Parathyroid adenoma (tissue), 2 donors: ENCODE results near the gene LANCL1.

Experiments
- H2AFZ ChIP-seq: fragments of 300-600 bp; sonication (generic); one replicate; pipeline ENCODE4 v1.7.0; 2017; ENCODE audit warnings: antibody characterized with exemption, mild to moderate bottlenecking
- H3K27ac ChIP-seq: fragments of 300-600 bp; sonication (generic); one replicate; pipeline ENCODE4 v1.7.0; 2017
- H3K27me3 ChIP-seq: fragments of 300-600 bp; sonication (generic); one replicate; pipeline ENCODE4 v1.7.0; 2017; ENCODE audit warnings: low read length; ENCODE audit not compliant: control insufficient read depth, insufficient read depth
- H3K36me3 ChIP-seq: fragments of 300-600 bp; sonication (generic); one replicate; pipeline ENCODE4 v1.7.0; 2017; ENCODE audit warnings: low read length; ENCODE audit not compliant: control insufficient read depth, insufficient read depth
- H3K4me1 ChIP-seq: fragments of 300-600 bp; sonication (generic); one replicate; pipeline ENCODE4 v1.7.0; 2017; ENCODE audit warnings: control low read depth
- H3K4me2 ChIP-seq: fragments of 300-600 bp; sonication (generic); one replicate; pipeline ENCODE4 v1.7.0; 2017; ENCODE audit warnings: low read length
- H3K4me3 ChIP-seq: fragments of 300-600 bp; sonication (generic); one replicate; pipeline ENCODE4 v1.7.0; 2017; ENCODE audit warnings: low read depth, low read length
- H3K79me2 ChIP-seq: fragments of 300-600 bp; sonication (generic); one replicate; pipeline ENCODE4 v1.7.0; 2017; ENCODE audit warnings: control low read depth
- H3K9ac ChIP-seq: fragments of 300-600 bp; sonication (generic); one replicate; pipeline ENCODE4 v1.7.0; 2017; ENCODE audit warnings: mild to moderate bottlenecking
- H3K9me3 ChIP-seq: fragments of 300-600 bp; sonication (generic); one replicate; pipeline ENCODE4 v1.7.0; 2017; ENCODE audit warnings: low read length; ENCODE audit not compliant: control insufficient read depth
- CTCF ChIP-seq: fragments of 300-600 bp; sonication (generic); IDR thresholded peaks from one replicate; pipeline ENCODE4 v1.7.0; 2017; ENCODE audit warnings: antibody characterized with exemption, mild to moderate bottlenecking
- donor health status: primary hyperparathyroidism.

The LANCL1 gene

GRCh38 chr2:210460322-210461227 is 16.0 kb downstream of the LANCL1 start:
- no peak for TF ChIP-seq CTCF
- Histone ChIP-seq H3K27ac (peak overlapping the region; percentile 45), H2AFZ (no peak overlapping the region), H3K4me2 (no peak overlapping the region), H3K9ac (no peak overlapping the region), H3K79me2 (no peaks in the 10 kb centered on the region), H3K4me3 (no peak overlapping the region), H3K36me3 (no peaks in the 10 kb centered on the region), H3K4me1 (peaks cover 15% of the 10 kb centered on the region), H3K9me3 (no peaks in the 10 kb centered on the region), H3K27me3 (no peaks in the 10 kb centered on the region)

GRCh38 chr2:210459880-210460279 is 16.7 kb downstream of the LANCL1 start:
- Histone ChIP-seq H3K4me2 (no peak overlapping the region), H3K36me3 (no peaks in the 10 kb centered on the region), H2AFZ (no peak overlapping the region), H3K27me3 (no peaks in the 10 kb centered on the region), H3K9me3 (no peaks in the 10 kb centered on the region), H3K4me3 (no peak overlapping the region), H3K27ac (no peak overlapping the region), H3K79me2 (no peaks in the 10 kb centered on the region), H3K9ac (no peak overlapping the region), H3K4me1 (peaks cover 15% of the 10 kb centered on the region)
- TF ChIP-seq CTCF: no peak

- no peak overlapping the region for H2AFZ ChIP-seq
- H3K4me1 ChIP-seq: peaks cover 15% of the 10 kb centered on the region
- no peak overlapping the region for H3K9ac ChIP-seq
- TF ChIP-seq CTCF: no peak
- H3K9me3 ChIP-seq: no peaks in the 10 kb centered on the region
- no peak overlapping the region for H3K4me2 ChIP-seq
- H3K79me2 ChIP-seq: no peaks in the 10 kb centered on the region
- no peak overlapping the region for H3K4me3 ChIP-seq
- H3K36me3 ChIP-seq: no peaks in the 10 kb centered on the region
- H3K27me3 ChIP-seq: no peaks in the 10 kb centered on the region
- no peak overlapping the region for H3K27ac ChIP-seq
Measured at GRCh38 chr2:210459407-210459806, 17.2 kb downstream of the LANCL1 start.

- Histone ChIP-seq H3K4me2 (no peak overlapping the region), H3K79me2 (no peaks in the 10 kb centered on the region), H3K9ac (no peak overlapping the region), H3K4me3 (no peak overlapping the region), H3K36me3 (no peaks in the 10 kb centered on the region), H2AFZ (no peak overlapping the region), H3K27me3 (no peaks in the 10 kb centered on the region), H3K27ac (no peak overlapping the region), H3K9me3 (no peaks in the 10 kb centered on the region), H3K4me1 (peaks cover 15% of the 10 kb centered on the region)
- TF ChIP-seq CTCF: no peak
Measured at GRCh38 chr2:210458395-210458794, 18.2 kb downstream of the LANCL1 start.

- no peak overlapping the region for H3K4me2 ChIP-seq
- H3K9ac ChIP-seq: no peak overlapping the region
- peaks cover 7% of the 10 kb centered on the region for H3K4me1 ChIP-seq
- H3K27me3 ChIP-seq: no peaks in the 10 kb centered on the region
- no peak overlapping the region for H3K4me3 ChIP-seq
- no peaks in the 10 kb centered on the region for H3K79me2 ChIP-seq
- TF ChIP-seq CTCF: no peak
- H3K27ac ChIP-seq: no peak overlapping the region
- H2AFZ ChIP-seq: no peak overlapping the region
- H3K9me3 ChIP-seq: no peaks in the 10 kb centered on the region
- H3K36me3 ChIP-seq: no peaks in the 10 kb centered on the region
Measured at GRCh38 chr2:210456571-210456970, 20.0 kb downstream of the LANCL1 start.
